ENCODE measurements around the gene MSH3. TPM values are rescaled to one million over a fixed set of nuclear protein-coding genes. Genes with fewer than 3 reads are reported as not detected.

MSH3 gene
- total and polyA plus RNA-seq, 2 of the 8 experiments (the other 6 are each of a cell fraction or from before 2014, with no cell fraction given): 3.6 to 22.6 TPM

DNA sequence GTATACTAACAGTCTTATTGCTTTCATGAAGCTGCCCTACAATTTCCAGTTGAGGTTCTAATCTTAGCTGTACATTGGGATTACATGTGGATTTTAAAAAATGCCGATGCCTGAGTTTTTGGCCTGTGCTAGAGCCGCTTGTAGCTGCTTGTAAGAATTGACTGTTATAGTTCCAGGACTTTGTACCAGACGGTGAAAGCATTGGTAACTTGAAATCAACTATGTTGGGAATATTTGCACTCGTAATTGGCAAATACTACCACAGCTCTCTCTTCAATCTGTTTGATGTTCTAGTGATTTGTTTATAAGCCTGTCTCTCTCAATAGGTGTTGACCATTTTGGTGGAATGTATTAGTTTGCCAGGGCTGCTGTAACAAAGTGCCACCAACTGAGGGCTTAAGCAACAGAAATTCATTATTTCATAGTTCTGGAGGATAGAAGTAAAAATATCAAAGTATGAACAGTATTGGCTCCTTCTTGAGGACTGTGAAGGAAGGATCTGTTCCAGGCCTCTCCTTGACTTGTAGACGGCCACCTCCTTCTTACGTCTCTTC lies 50.8 kb downstream of the MSH3 start:
- Histone ChIP-seq H3K23me2 (ENCODE audit: low read depth, low read length) (no peaks in the 10 kb centered on the region), H3K4me2 (ENCODE audit: insufficient read depth in 1 of 2, low read depth in 2 of 2, low read length in 2 of 2) (no peak overlapping the region), H4K20me1 (replicated peaks in 1 of 2; ENCODE audit: control insufficient read depth in 1 of 2, insufficient read depth in 2 of 2, low read length in 2 of 2) (no peaks in the 10 kb centered on the region), H3K36me3 (ENCODE audit: control insufficient read depth in 2 of 4, insufficient read depth in 4 of 4, low read length in 3 of 4) (peaks cover 0 to 3% (median 2%) of the 10 kb centered on the region in 4 experiments; a peak in 3 of 8 replicates), H3K18ac (ENCODE audit: extremely low read depth, low read length) (no peak overlapping the region), H2BK12ac (ENCODE audit: low read depth, low read length) (no peak overlapping the region), H2AK5ac (ENCODE audit: low read depth, low read length) (no peak overlapping the region), H3K9ac (replicated peaks in 1 of 4; ENCODE audit: extremely low read depth in 1 of 4, low read depth in 3 of 4, low read length in 3 of 4) (no peak overlapping the region), H3K27me3 (replicated peaks in 1 of 4; ENCODE audit: control insufficient read depth in 3 of 4, extremely low read depth in 1 of 4, insufficient read depth in 3 of 4, low read length in 3 of 4) (no peaks in the 10 kb centered on the region), H2BK20ac (ENCODE audit: low read length) (no peak overlapping the region), H2AFZ (ENCODE audit: low read length) (no peak overlapping the region), H2BK120ac (replicated peaks; ENCODE audit: low read depth, low read length) (no peak overlapping the region), H2BK5ac (ENCODE audit: low read depth, low read length) (no peak overlapping the region), H3K4me3 (ENCODE audit: extremely low read depth in 1 of 4, insufficient read depth in 2 of 4, low read depth in 3 of 4, low read length in 4 of 4) (no peak overlapping the region), H3K27ac (ENCODE audit: low read depth, low read length) (no peak overlapping the region), H4K91ac (replicated peaks; ENCODE audit: insufficient read length, low read length) (no peak overlapping the region), H4K5ac (ENCODE audit: insufficient read length, low read depth, low read length) (no peak overlapping the region), H3K79me1 (ENCODE audit: low read depth, low read length) (no peaks in the 10 kb centered on the region), H4K8ac (ENCODE audit: extremely low read depth, insufficient read depth, low read length) (no peak overlapping the region), H3K4me1 (replicated peaks in 1 of 4; ENCODE audit: control insufficient read depth in 3 of 4, insufficient read depth in 4 of 4, low read length in 3 of 4) (peaks cover 0 to 5% (median 1%) of the 10 kb centered on the region in 4 experiments; a peak in 2 of 7 replicates), H3K23ac (ENCODE audit: insufficient read length) (no peak overlapping the region), H3K9me3 (ENCODE audit: insufficient read depth in 2 of 2, low read depth in 1 of 2, low read length in 1 of 2) (no peaks in the 10 kb centered on the region), H3K14ac (ENCODE audit: insufficient read length) (no peak overlapping the region), H3K79me2 (ENCODE audit: control insufficient read depth in 1 of 2, insufficient read depth in 2 of 2, low read length in 2 of 2) (no peaks in the 10 kb centered on the region), H3K4ac (replicated peaks; ENCODE audit: insufficient read length, low read depth, low read length) (no peak overlapping the region), H2BK15ac (ENCODE audit: low read length) (no peak overlapping the region), H3K56ac (replicated peaks; ENCODE audit: insufficient read length, low read depth, low read length) (no peak overlapping the region)
- ChIA-PET POLR2A (ENCODE audit: partially characterized antibody) (interaction anchor here (0.6 kb wide), 1 partner anchor 271 kb away, joined by 3 read pairs; no protein-coding TSS in a partner anchor), CTCF (ENCODE audit: partially characterized antibody) (interaction anchor here (0.6 to 1.4 kb wide), 4 partner anchors 19 to 460 kb away, joined by 3 to 4 read pairs (median 3); no protein-coding TSS in a partner anchor)
- no peak for TF ChIP-seq KDM4A (IDR thresholded peaks at IDR 0.05; ENCODE audit: low read depth, low read length, severe bottlenecking)
- FAIRE-seq (no peak), DNase-seq (ENCODE audit: low read depth in 1 of 2, low spot score in 2 of 2) (no peak)
- WGBS, 2 experiments (ENCODE audit: extremely low coverage in 1 of 2, insufficient coverage in 1 of 2, insufficient read length in 1 of 2, insufficient replicate concordance in 2 of 2, low coverage in 1 of 2, low lambda C conversion rate in 2 of 2, missing lambda C conversion rate in 1 of 2): 84% methylated on average over 6 of the region's 6 CpGs; no CpG with 5 or more reads in 1 of the 2 experiments

All from H1 (cell line).